H9 (cell line): ENCODE data around the gene RASA3. TPM values are rescaled to one million over a fixed set of nuclear protein-coding genes. Genes with fewer than 3 reads are reported as not detected.

Source experiments
- DNase-seq: peaks from one replicate; pipeline ENCODE4 v3.0.0-alpha.2; 2017
- H2AFZ ChIP-seq: one replicate; pipeline ENCODE4 v1.6.1; 2013; ENCODE audit warnings: mild to moderate bottlenecking, low read length, control low read depth, moderate library complexity
- H2AK5ac ChIP-seq: 2 replicates; pipeline ENCODE4 v1.6.1; 2013; ENCODE audit warnings: low read length, control low read depth, mixed read lengths; ENCODE audit not compliant: insufficient read length
- H2BK120ac ChIP-seq: one replicate; pipeline ENCODE4 v1.6.1; 2013; ENCODE audit warnings: low read depth, mild to moderate bottlenecking, low read length, control low read depth, inconsistent platforms; ENCODE audit not compliant: poor library complexity, severe bottlenecking
- H2BK12ac ChIP-seq: 2 replicates; pipeline ENCODE4 v1.6.1; 2013; ENCODE audit warnings: low read length, control low read depth, mixed read lengths, low read depth; ENCODE audit not compliant: insufficient read length
- H2BK15ac ChIP-seq: 2 replicates; pipeline ENCODE4 v1.6.1; 2013; ENCODE audit warnings: low read depth, low read length, control low read depth
- H2BK20ac ChIP-seq: one replicate; pipeline ENCODE4 v1.6.1; 2013; ENCODE audit warnings: low read depth, mild to moderate bottlenecking, low read length, control low read depth, inconsistent platforms; ENCODE audit not compliant: poor library complexity, severe bottlenecking
- H2BK5ac ChIP-seq: 2 replicates; pipeline ENCODE4 v1.6.1; 2013; ENCODE audit warnings: low read length, control low read depth, mixed read lengths; ENCODE audit not compliant: insufficient read length
- H3K14ac ChIP-seq: 2 replicates; pipeline ENCODE4 v1.6.1; 2013; ENCODE audit warnings: low read length, control low read depth; ENCODE audit not compliant: insufficient read depth
- H3K18ac ChIP-seq: 2 replicates; pipeline ENCODE4 v1.6.1; 2013; ENCODE audit warnings: low read depth, mild to moderate bottlenecking, mixed read lengths, low read length, control low read depth; ENCODE audit not compliant: insufficient read length
- H3K23ac ChIP-seq: 2 replicates; pipeline ENCODE4 v1.6.1; 2013; ENCODE audit warnings: low read length, control low read depth, mixed read lengths, low read depth; ENCODE audit not compliant: insufficient read length
- H3K23me2 ChIP-seq: 2 replicates; pipeline ENCODE4 v1.6.1; 2013; ENCODE audit warnings: low read depth, mild to moderate bottlenecking, mixed read lengths, low read length, control low read depth; ENCODE audit not compliant: insufficient read length, poor library complexity, severe bottlenecking
- H3K27ac ChIP-seq: 2 replicates; pipeline ENCODE4 v1.5.1; 2013; ENCODE audit warnings: low read length, control low read depth, mixed read lengths, low read depth; ENCODE audit not compliant: insufficient read length
- H3K27me3 ChIP-seq: 2 replicates; pipeline ENCODE4 v1.6.1; 2013; ENCODE audit warnings: low read length, control low read depth, inconsistent platforms; ENCODE audit not compliant: insufficient read depth
- H3K4ac ChIP-seq: 2 replicates; pipeline ENCODE4 v1.6.1; 2013; ENCODE audit warnings: low read depth, mild to moderate bottlenecking, control low read depth, inconsistent platforms, low read length, moderate library complexity
- H3K4me1 ChIP-seq: 2 replicates; pipeline ENCODE4 v1.6.1; 2013; ENCODE audit warnings: low read length, control low read depth, inconsistent platforms; ENCODE audit not compliant: insufficient read depth
- H3K4me2 ChIP-seq: 2 replicates; pipeline ENCODE4 v1.6.1; 2013; ENCODE audit warnings: low read length, control low read depth, mixed read lengths; ENCODE audit not compliant: insufficient read length, insufficient read depth
- H3K56ac ChIP-seq: 2 replicates; pipeline ENCODE4 v1.6.1; 2013; ENCODE audit warnings: low read depth, mild to moderate bottlenecking, mixed read lengths, low read length, control low read depth; ENCODE audit not compliant: insufficient read length
- H3K79me1 ChIP-seq: 2 replicates; pipeline ENCODE4 v1.6.1; 2013; ENCODE audit warnings: low read depth, mild to moderate bottlenecking, moderate library complexity, low read length, control low read depth, inconsistent platforms; ENCODE audit not compliant: insufficient read depth, poor library complexity, severe bottlenecking
- H3K79me2 ChIP-seq: 2 replicates; pipeline ENCODE4 v1.6.1; 2013; ENCODE audit warnings: low read length, control low read depth, inconsistent platforms; ENCODE audit not compliant: insufficient read depth
- H3K9ac ChIP-seq: 2 replicates; pipeline ENCODE4 v1.6.1; 2013; ENCODE audit warnings: low read length, control low read depth, mixed read lengths; ENCODE audit not compliant: insufficient read length; ENCODE audit errors: extremely low read depth
- H3K9me3 ChIP-seq: one replicate; pipeline ENCODE4 v1.6.1; 2013; ENCODE audit warnings: low read depth, low read length, inconsistent platforms; ENCODE audit not compliant: control insufficient read depth
- H3T11ph ChIP-seq: one replicate; pipeline ENCODE4 v1.6.1; 2013; ENCODE audit warnings: mild to moderate bottlenecking, low read length, control low read depth, inconsistent platforms
- H4K20me1 ChIP-seq: one replicate; pipeline ENCODE4 v1.6.1; 2013; ENCODE audit not compliant: control insufficient read depth, insufficient read length, insufficient read depth
- H4K5ac ChIP-seq: 2 replicates; pipeline ENCODE4 v1.6.1; 2013; ENCODE audit warnings: low read depth, mild to moderate bottlenecking, mixed read lengths, low read length, control low read depth; ENCODE audit not compliant: insufficient read length
- H4K8ac ChIP-seq: replicated peaks from 2 replicates; pipeline ENCODE4 v1.6.1; 2013; ENCODE audit warnings: low read length, control low read depth, mixed read lengths, low read depth; ENCODE audit not compliant: insufficient read length
- H4K91ac ChIP-seq: 2 replicates; pipeline ENCODE4 v1.6.1; 2013; ENCODE audit warnings: low read depth, mild to moderate bottlenecking, moderate library complexity, mixed read lengths, low read length, control low read depth; ENCODE audit not compliant: insufficient read length
- H3K27ac Mint-ChIP-seq, 3 experiments: 2 replicates in 2 of 3; 3 replicates in 1 of 3; pipeline ENCODE4 v1.8.0; 2020 to 2021; ENCODE audit warnings: mixed read lengths in 3 of 3, mild to moderate bottlenecking in 1 of 3, moderate library complexity in 1 of 3
- H3K27me3 Mint-ChIP-seq: 2 replicates; pipeline ENCODE4 v1.8.0; 2021; ENCODE audit warnings: low read depth, mild to moderate bottlenecking, moderate library complexity, mixed read lengths
- H3K36me3 Mint-ChIP-seq, 3 experiments: 2 replicates in 2 of 3; 3 replicates in 1 of 3; pipeline ENCODE4 v1.8.0; 2020 to 2021; ENCODE audit warnings: low read depth in 3 of 3, mixed read lengths in 3 of 3; ENCODE audit not compliant: insufficient read depth in 1 of 3
- H3K4me1 Mint-ChIP-seq, 2 experiments: 2 replicates each; pipeline ENCODE4 v1.8.0; 2020; ENCODE audit warnings: mixed read lengths in 2 of 2
- H3K4me3 Mint-ChIP-seq, 2 experiments: 2 replicates in 1 of 2; 3 replicates in 1 of 2; pipeline ENCODE4 v1.8.0; 2020 to 2021; ENCODE audit warnings: mild to moderate bottlenecking in 2 of 2, mixed read lengths in 2 of 2, moderate library complexity in 1 of 2
- H3K9me3 Mint-ChIP-seq, 2 experiments: 2 replicates in 1 of 2; 3 replicates in 1 of 2; pipeline ENCODE4 v1.8.0; 2020; ENCODE audit warnings: mild to moderate bottlenecking in 2 of 2, mixed read lengths in 2 of 2, moderate library complexity in 1 of 2
- CTCF ChIP-seq: fragments of 200-600 bp; sonication (generic); conservative IDR thresholded peaks from 3 replicates; pipeline ENCODE4 v1.8.0; 2021; ENCODE audit warnings: antibody characterized with exemption, mild to moderate bottlenecking
- WGBS: extraction: QIAGEN DNeasy Blood & Tissue Kit; methylation state at CpG from one replicate; pipeline ENCODE4 v1.1.7; 2013; ENCODE audit warnings: missing lambda C conversion rate, low lambda C conversion rate, mixed read lengths; ENCODE audit not compliant: insufficient read length; ENCODE audit errors: extremely low coverage; 5-methylcytosine and 5-hydroxymethylcytosine counted together
- total RNA-seq: library from RNA; stranded (reverse); gene quantifications from 2 replicates; pipeline ENCODE4 v1.2.1, GENCODE V29; 2021

Gene RASA3
- total RNA-seq, 1 experiment from 2014 or later, result 12.3 TPM

GRCh38 chr13:113945857-113946408 lies 186.5 kb downstream of the RASA3 start:
- H3K79me2 ChIP-seq, result no peaks in the 10 kb centered on the region
- no peaks in the 10 kb centered on the region for H3K9me3 Mint-ChIP-seq

More at GRCh38 chr13:113945857-113946408, 186.5 kb downstream of the RASA3 start:
- H3K4ac ChIP-seq, result no peak overlapping the region
- H2BK12ac ChIP-seq, result no peak overlapping the region
- no peaks in the 10 kb centered on the region for H3K79me1 ChIP-seq
- no peak overlapping the region for H2BK120ac ChIP-seq
- no peak overlapping the region for H4K91ac ChIP-seq
- H3K4me1 ChIP-seq, result no peaks in the 10 kb centered on the region
- H3K4me2 ChIP-seq, result no peak overlapping the region
- no peak overlapping the region for H3T11ph ChIP-seq
- no peaks in the 10 kb centered on the region for H4K20me1 ChIP-seq
- H2BK5ac ChIP-seq, result no peak overlapping the region
- WGBS, result no CpG with 5 or more reads among the region's 26 CpGs
- peak overlapping the region; percentile 11 for H3K18ac ChIP-seq
- H3K36me3 Mint-ChIP-seq, result no peaks in the 10 kb centered on the region
- DNase-seq, result no peak
- H2AFZ ChIP-seq, result no peak overlapping the region
- no peak overlapping the region for H3K14ac ChIP-seq
- no peak overlapping the region for H3K9ac ChIP-seq
- H3K27me3 Mint-ChIP-seq, result no peaks in the 10 kb centered on the region; the same call in 1 of the 2 replicates
- H4K5ac ChIP-seq, result no peak overlapping the region
- H3K4me3 Mint-ChIP-seq, result no peak overlapping the region
- H2AK5ac ChIP-seq, result no peak overlapping the region
- H3K4me1 Mint-ChIP-seq, result no peaks in the 10 kb centered on the region
- H3K27ac Mint-ChIP-seq, result no peak overlapping the region
- no peak overlapping the region for H2BK15ac ChIP-seq
- no peak overlapping the region for H3K23ac ChIP-seq
- no peaks in the 10 kb centered on the region for H3K27me3 ChIP-seq
- H3K56ac ChIP-seq, result no peak overlapping the region
- no peaks in the 10 kb centered on the region for H3K23me2 ChIP-seq
- TF ChIP-seq CTCF, result no peak
- no peak overlapping the region for H2BK20ac ChIP-seq
- H3K9me3 ChIP-seq, result no peaks in the 10 kb centered on the region
- no peak overlapping the region for H3K27ac ChIP-seq
- H4K8ac ChIP-seq, result no peak overlapping the region
